GM12878 (cell line): Measurements from ENCODE around the gene FOXP1. TPM values are rescaled to one million over a fixed set of nuclear protein-coding genes. Genes with fewer than 3 reads are reported as not detected.

Source experiments
- CBX3 ChIP-seq: fragments of 200-600 bp; sonication (generic); IDR thresholded peaks from 2 replicates; pipeline ENCODE4 v1.6.1; 2016; ENCODE audit warnings: low read depth, borderline replicate concordance
- CEBPB ChIP-seq, 2 experiments: fragments of 150-350 bp in 1 of 2; IDR thresholded peaks; 2 replicates each; pipeline ENCODE4 v1.6.1; 2012 to 2014; ENCODE audit warnings: low read depth in 2 of 2, low read length in 2 of 2, borderline replicate concordance in 1 of 2, inconsistent platforms in 1 of 2
- CREB1 ChIP-seq: IDR thresholded peaks from 2 replicates; pipeline ENCODE4 v1.6.1; 2012; ENCODE audit warnings: low read depth, mild to moderate bottlenecking, inconsistent platforms
- CREM ChIP-seq: IDR thresholded peaks from 2 replicates; pipeline ENCODE4 v1.6.1; 2014; ENCODE audit warnings: antibody characterized with exemption, low read depth
- CUX1 ChIP-seq: IDR thresholded peaks from 2 replicates; pipeline ENCODE4 v1.6.1; 2012; ENCODE audit warnings: improper control_type of control experiment, low read depth, low read length; ENCODE audit not compliant: insufficient replicate concordance
- ETV6 ChIP-seq, 2 experiments: fragments of 450-650 bp in 1 of 2; IDR thresholded peaks in 1 of 2; conservative IDR thresholded peaks in 1 of 2; 2 replicates each; pipeline ENCODE4 v1.6.1; 2014; ENCODE audit warnings: antibody characterized with exemption in 1 of 2, borderline replicate concordance in 1 of 2, low read depth in 1 of 2, mild to moderate bottlenecking in 1 of 2, moderate library complexity in 1 of 2
- EZH2 ChIP-seq: IDR thresholded peaks from 2 replicates; pipeline ENCODE4 v1.6.1; 2012; ENCODE audit warnings: low read depth, mild to moderate bottlenecking, control low read depth, inconsistent platforms, low read length, borderline replicate concordance; ENCODE audit not compliant: control insufficient read depth
- FOS ChIP-seq: IDR thresholded peaks from 3 replicates; pipeline ENCODE4 v1.6.1; 2011; ENCODE audit warnings: borderline replicate concordance; ENCODE audit not compliant: insufficient read length; ENCODE audit errors: extremely low read depth
- GABPA ChIP-seq: IDR thresholded peaks from 2 replicates; pipeline ENCODE4 v1.6.1; 2014; ENCODE audit warnings: antibody characterized with exemption, low read depth, mild to moderate bottlenecking, inconsistent platforms
- KDM1A ChIP-seq: fragments of 200-600 bp; sonication (generic); IDR thresholded peaks from 2 replicates; pipeline ENCODE4 v1.6.1; 2016; ENCODE audit warnings: borderline replicate concordance
- LARP7 ChIP-seq: fragments of 450-650 bp; IDR thresholded peaks from 2 replicates; pipeline ENCODE4 v1.6.1; 2017; ENCODE audit warnings: mild to moderate bottlenecking
- REST ChIP-seq: IDR thresholded peaks from 2 replicates; pipeline ENCODE4 v1.6.1; 2012; ENCODE audit warnings: mild to moderate bottlenecking, low read depth, low read length
- SIN3A ChIP-seq: IDR thresholded peaks from 2 replicates; pipeline ENCODE4 v1.6.1; 2012; ENCODE audit warnings: low read depth, low read length, improper control_type of control experiment
- TCF7 ChIP-seq: IDR thresholded peaks from 2 replicates; pipeline ENCODE4 v1.6.1; 2014; ENCODE audit warnings: antibody characterized with exemption, borderline replicate concordance
- ZBTB33 ChIP-seq: fragments of 450-650 bp; IDR thresholded peaks from 2 replicates; pipeline ENCODE4 v1.6.1; 2017; ENCODE audit warnings: mild to moderate bottlenecking
- ZBTB4 ChIP-seq: fragments of 450-650 bp; formaldehyde crosslinking; IDR thresholded peaks from 2 replicates; pipeline ENCODE4 v1.4.0; 2022; ENCODE audit warnings: mild to moderate bottlenecking, moderate library complexity
- polyA plus RNA-seq, 11 experiments: library from polyadenylated mRNA; depleted of rRNA in 4 of 11; unstranded in 6 of 11; stranded (reverse) in 5 of 11; fragments of >200 nt; fragmentation: Nextera tagmentation in 4 of 11; fragmentation: Illumina TruSeq in 1 of 11; extraction: Ambion mirVana in 4 of 11; extraction: Trizol in 1 of 11; gene quantifications; 1 replicate in 1 of 11; 2 replicates in 10 of 11; pipeline versions ENCODE4 v1.2.1 to v1.2.3, GENCODE V29; 2011 to 2016; ENCODE audit warnings: inconsistent platforms in 2 of 11, missing spikeins in 2 of 11, low read depth in 1 of 11
- total RNA-seq, 4 experiments: library from RNA; depleted of rRNA in 3 of 4; stranded (reverse); fragments of >200 nt in 3 of 4; fragmentation: Illumina TruSeq in 1 of 4; extraction: Trizol in 1 of 4; gene quantifications; 2 replicates each; pipeline versions ENCODE4 v1.2.1 to v1.2.3, GENCODE V29; 2013 to 2021

FOXP1 gene
- total and polyA plus RNA-seq, 10 of the 15 experiments (the other 5 are each of a cell fraction or from before 2014, with no cell fraction given): 0.05 to 1.6 (median 0.20) TPM; not detected in 1

- no peak for TF ChIP-seq CUX1
- TF ChIP-seq EZH2: no peak
- peak; percentile 47; the same call in 1 of the 2 replicates for TF ChIP-seq CREB1
- TF ChIP-seq ZBTB4: no peak
- TF ChIP-seq CEBPB (IDR thresholded peaks at IDR 0.05; ENCODE audit: borderline replicate concordance in 1 of 2, low read depth in 2 of 2, low read length in 2 of 2): peak in 1 of 2 experiments; percentile 10; a peak in 1 of 4 replicates
- no peak for TF ChIP-seq SIN3A
- TF ChIP-seq LARP7: no peak
- no peak for TF ChIP-seq ZBTB33
- no peak for TF ChIP-seq REST
- no peak for TF ChIP-seq CBX3
- TF ChIP-seq KDM1A: no peak
- no peak for TF ChIP-seq ETV6 (conservative IDR thresholded peaks at IDR 0.05 in 1 of 2, IDR thresholded peaks at IDR 0.05 in 1 of 2; ENCODE audit: borderline replicate concordance in 1 of 2, low read depth in 1 of 2)
- peak; percentile 64 for TF ChIP-seq CREM
- TF ChIP-seq FOS: no peak
- no peak for TF ChIP-seq TCF7
- peak; percentile 71; the same call in 1 of the 2 replicates for TF ChIP-seq GABPA
Measured at GRCh38 chr3:71393093-71393492, 190.4 kb downstream of the FOXP1 start (continued).
